ENCODE data around the gene RAD9A.

DNA sequence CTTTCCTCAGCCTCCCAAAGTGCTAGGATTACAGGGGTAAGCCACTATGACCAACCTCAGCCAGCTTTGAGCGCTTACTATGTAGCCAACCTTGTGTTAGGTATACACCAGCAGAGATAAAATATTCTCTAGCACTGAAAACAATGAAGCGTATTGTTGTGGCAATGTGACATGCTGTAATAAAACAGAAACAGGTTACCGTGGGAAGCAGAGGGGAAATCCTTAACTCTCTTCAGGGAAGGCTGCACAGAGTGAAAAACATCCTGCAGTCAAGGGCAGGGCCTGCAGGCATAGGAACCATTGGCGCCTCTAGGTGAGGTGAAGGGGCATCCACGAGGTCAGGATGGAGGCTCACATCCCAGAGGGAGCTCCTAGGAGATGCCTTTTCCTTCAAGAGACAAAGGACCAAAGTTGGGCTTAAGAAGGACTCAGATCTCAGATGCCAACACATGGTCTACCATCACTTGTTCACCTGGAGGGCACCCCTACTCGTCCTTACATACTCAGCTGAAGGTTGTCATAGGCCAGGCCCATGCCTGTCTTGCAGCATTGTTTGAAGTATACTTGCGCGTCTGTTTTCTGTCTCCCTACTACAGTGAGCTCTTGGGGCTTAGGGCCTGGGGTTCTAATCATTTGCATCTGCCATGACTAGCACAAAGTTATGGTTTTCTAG lies 46.4 kb upstream of the RAD9A start:
- TF ChIP-seq, protein P1, sequence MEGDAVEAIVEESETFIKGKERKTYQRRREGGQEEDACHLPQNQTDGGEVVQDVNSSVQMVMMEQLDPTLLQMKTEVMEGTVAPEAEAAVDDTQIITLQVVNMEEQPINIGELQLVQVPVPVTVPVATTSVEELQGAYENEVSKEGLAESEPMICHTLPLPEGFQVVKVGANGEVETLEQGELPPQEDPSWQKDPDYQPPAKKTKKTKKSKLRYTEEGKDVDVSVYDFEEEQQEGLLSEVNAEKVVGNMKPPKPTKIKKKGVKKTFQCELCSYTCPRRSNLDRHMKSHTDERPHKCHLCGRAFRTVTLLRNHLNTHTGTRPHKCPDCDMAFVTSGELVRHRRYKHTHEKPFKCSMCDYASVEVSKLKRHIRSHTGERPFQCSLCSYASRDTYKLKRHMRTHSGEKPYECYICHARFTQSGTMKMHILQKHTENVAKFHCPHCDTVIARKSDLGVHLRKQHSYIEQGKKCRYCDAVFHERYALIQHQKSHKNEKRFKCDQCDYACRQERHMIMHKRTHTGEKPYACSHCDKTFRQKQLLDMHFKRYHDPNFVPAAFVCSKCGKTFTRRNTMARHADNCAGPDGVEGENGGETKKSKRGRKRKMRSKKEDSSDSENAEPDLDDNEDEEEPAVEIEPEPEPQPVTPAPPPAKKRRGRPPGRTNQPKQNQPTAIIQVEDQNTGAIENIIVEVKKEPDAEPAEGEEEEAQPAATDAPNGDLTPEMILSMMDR (IDR thresholded peaks at IDR 0.05) = no peak
- peak in 2 of 3 donors; percentile 29 to 31 for TF ChIP-seq POLR2A (IDR thresholded peaks at IDR 0.05)

Data from body of pancreas (tissue), 4 donors.